HFF-Myc (cell line): ENCODE results near the gene COA1.
A peak's percentile ranks its signal among the peaks of the same experiment; 100 is the strongest.
"Not testable (repeated sequence)": the region's sequence is repeated elsewhere in the genome, so short reads cannot be mapped to it uniquely, and the experiment has no call there.

ENCODE experiments used
- DNase-seq: peaks from one replicate; pipeline ENCODE4 v3.0.0-alpha.2; 2011; ENCODE audit warnings: low read depth; ENCODE audit errors: extremely low read depth
- H3K4me3 ChIP-seq: replicated peaks from 2 replicates; pipeline ENCODE4 v1.5.1; 2011; ENCODE audit warnings: low read depth, mild to moderate bottlenecking, control low read depth, low read length
- TF ChIP-seq, protein P1 (sequence below): IDR thresholded peaks from 2 replicates; pipeline ENCODE4 v1.5.1; 2012; ENCODE audit warnings: mild to moderate bottlenecking, low read depth, low read length, control low read depth; ENCODE audit errors: missing control alignments

Gene COA1

DNA sequence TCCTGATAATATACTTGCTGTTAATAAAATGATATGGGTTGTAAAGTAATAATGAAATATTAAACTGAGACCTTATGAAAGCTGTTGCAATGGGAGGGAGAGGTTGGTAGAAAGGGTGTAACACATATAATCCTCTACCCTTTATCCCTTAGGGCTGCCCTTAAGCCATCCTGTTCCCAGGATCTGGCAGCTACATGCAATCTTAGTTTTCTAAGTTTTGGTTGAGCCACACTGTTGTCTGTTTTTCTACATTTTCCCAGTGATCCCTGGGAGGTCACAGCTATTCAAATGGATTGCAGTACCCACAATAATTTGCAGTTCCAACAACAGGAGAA, 6.3 kb downstream of the COA1 start:
- H3K4me3 ChIP-seq = no peak overlapping the region
- TF ChIP-seq, protein P1, sequence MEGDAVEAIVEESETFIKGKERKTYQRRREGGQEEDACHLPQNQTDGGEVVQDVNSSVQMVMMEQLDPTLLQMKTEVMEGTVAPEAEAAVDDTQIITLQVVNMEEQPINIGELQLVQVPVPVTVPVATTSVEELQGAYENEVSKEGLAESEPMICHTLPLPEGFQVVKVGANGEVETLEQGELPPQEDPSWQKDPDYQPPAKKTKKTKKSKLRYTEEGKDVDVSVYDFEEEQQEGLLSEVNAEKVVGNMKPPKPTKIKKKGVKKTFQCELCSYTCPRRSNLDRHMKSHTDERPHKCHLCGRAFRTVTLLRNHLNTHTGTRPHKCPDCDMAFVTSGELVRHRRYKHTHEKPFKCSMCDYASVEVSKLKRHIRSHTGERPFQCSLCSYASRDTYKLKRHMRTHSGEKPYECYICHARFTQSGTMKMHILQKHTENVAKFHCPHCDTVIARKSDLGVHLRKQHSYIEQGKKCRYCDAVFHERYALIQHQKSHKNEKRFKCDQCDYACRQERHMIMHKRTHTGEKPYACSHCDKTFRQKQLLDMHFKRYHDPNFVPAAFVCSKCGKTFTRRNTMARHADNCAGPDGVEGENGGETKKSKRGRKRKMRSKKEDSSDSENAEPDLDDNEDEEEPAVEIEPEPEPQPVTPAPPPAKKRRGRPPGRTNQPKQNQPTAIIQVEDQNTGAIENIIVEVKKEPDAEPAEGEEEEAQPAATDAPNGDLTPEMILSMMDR = no peak

DNA sequence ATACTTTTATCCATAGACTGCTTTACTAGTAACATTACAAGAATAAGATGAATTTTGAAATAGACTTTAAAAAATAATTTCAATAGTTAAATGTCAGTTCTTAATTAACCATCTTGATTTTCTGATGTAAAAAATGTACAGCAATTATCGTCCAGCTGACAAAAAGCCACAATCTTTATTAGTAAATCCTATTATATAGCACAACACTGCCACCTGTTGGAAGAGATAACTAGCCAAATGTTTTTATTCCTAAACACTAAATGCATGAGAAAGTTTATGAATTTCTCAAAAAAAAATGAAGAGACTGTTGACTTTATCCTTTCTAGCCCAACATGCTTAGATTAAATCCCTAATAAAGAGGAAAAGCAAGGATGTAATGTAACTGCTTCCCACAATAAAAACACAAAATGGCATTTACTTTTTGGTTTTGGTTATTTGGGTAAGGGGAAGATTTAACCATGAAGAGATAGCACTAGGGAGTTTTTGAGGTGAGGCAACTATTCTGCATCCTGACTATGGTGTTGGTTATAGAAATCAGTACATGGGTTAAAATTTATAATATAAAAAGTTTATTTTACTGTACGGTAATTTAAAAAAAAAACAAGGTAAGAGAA, 8.0 kb downstream of the COA1 start:
- no peak overlapping the region for H3K4me3 ChIP-seq
- peak; percentile 30 for DNase-seq
- TF ChIP-seq, protein P1 = peak; percentile 43

More for the DNA sequence above, 6.3 kb downstream of the COA1 start:
- DNase-seq = no peak

DNA sequence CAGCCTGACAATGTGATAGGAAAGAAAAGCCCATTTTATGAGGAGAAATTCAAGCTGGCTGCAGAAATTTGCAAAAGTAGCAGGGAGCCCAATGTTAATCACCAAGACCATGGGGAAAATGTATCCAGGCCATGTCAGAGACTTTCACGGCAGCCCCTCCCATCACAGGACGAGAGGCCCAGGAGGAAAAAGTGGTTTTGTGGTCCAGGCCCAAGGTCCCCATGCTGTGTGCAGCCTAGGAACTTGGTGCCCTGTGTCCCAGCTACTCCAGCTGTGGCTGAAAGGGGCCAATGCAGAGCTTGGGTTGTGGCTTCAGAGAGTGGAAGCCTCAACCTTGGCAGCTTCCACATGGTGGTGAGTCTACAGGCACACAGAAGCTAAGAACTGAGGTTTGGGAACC, 12.7 kb downstream of the COA1 start:
- TF ChIP-seq, protein P1 = no peak
- no peak for DNase-seq
- H3K4me3 ChIP-seq = no peak overlapping the region

DNA sequence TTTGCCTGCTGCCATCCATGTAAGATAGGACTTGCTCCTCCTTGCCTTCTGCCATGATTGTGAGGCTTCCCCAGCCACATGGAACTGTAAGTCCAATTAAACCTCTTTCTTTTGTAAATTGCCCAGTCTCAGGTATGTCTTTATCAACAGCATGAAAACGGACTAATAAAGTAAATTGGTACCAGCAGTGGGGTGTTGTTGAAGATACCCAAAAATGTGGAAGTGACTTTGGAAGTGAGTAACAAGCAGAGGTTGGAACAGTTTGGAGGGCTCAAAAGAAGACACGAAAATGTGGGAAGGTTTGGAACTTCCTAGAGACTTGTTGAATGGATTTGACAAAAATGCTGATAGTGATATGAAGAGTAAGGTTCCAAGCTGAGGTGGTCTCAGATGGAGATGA, 13.4 kb downstream of the COA1 start:
- not testable (repeated sequence) for H3K4me3 ChIP-seq, DNase-seq

DNA sequence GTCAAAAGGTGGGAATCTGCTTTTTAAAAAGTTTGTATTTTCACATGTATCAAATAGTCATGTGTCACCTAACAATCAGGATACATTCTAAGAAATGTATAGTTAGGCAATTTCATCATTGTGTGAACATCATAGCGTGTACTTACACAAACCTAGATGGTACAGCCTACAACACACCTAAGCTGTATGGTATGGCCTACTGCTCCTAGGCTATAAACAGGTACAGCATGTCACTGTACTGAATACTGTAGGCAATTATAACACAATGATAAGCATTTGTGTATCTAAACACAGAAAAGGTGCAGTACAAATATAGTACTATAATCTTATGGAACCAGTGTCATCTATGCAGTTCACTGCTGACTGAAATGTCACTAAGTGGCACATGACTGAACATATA, 17.8 kb downstream of the COA1 start:
- no peak for DNase-seq
- H3K4me3 ChIP-seq = no peak overlapping the region
- TF ChIP-seq, protein P1 = no peak

DNA sequence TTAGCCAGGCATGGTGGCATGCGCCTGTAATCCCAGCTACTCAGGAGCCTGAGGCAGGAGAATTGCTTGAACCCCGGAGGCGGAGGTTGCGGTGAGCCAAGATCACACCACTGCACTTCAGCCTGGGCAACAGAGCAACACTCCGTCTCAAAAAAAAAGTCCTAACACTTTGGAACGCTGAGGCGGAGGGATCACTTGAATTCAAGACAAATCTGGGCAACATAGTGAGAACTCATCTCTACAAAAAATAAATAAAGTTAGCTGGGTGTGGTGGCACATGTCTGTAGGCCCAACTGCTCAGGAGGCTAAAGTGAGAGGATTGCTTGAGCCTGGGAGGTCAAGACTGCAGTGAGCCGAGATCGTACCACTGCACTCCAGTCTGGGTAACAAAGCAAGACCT, 21.3 kb downstream of the COA1 start:
- H3K4me3 ChIP-seq, DNase-seq: not testable (repeated sequence)

DNA sequence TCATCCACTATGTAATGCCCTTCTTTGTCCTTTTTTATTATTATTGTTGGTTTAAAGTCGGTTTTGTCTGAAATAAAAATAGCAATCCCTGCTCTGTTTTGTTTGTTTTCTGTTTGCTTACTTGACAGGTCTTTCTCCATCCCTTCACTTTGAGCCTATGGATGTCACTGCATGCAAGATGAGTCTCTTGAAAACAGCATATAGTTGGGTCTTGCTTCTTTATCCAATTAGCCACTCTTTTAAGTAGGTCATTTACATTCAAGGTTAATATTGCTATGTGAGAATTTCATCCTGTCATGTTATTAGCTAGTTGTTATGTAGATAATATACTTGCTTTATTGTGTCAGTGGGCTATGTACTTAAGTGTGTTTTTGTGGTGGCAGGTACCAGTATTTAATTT, 25.8 kb downstream of the COA1 start:
- DNase-seq = no peak
- H3K4me3 ChIP-seq = no peak overlapping the region
- TF ChIP-seq, protein P1 = no peak

DNA sequence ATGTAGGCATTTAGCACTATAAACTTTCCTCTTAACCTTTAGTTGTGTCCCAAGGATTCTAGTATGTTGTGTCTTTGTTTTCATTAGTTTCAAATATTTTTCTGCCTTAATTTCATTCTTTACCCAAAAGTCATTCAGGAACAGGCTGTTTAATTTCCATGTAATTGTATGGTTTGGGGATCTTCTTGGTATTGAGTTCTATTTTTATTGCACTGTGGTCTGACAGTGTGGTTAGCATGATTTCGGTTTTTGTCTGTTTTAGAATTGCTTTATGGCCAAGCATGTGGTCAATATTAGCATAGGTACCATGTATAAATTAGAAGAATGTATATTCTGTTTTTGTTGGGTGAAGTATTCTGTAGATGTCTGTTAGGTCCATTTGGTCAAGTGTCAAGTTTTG, 26.3 kb downstream of the COA1 start:
- TF ChIP-seq, protein P1 = no peak
- no peak overlapping the region for H3K4me3 ChIP-seq
- DNase-seq = no peak
